Stimulated activated CD4-positive, alpha-beta T cell treated with anti-CD3 and anti-CD28 coated beads, Interleukin-2, amount 100 ng/mL, for 24 hours (primary cell): ENCODE measurements around the gene DAAM1.

ENCODE experiments used
- DNase-seq, 2 donors: peaks; one replicate each; pipeline ENCODE4 v3.0.0-alpha.2; 2020

Gene DAAM1

DNA sequence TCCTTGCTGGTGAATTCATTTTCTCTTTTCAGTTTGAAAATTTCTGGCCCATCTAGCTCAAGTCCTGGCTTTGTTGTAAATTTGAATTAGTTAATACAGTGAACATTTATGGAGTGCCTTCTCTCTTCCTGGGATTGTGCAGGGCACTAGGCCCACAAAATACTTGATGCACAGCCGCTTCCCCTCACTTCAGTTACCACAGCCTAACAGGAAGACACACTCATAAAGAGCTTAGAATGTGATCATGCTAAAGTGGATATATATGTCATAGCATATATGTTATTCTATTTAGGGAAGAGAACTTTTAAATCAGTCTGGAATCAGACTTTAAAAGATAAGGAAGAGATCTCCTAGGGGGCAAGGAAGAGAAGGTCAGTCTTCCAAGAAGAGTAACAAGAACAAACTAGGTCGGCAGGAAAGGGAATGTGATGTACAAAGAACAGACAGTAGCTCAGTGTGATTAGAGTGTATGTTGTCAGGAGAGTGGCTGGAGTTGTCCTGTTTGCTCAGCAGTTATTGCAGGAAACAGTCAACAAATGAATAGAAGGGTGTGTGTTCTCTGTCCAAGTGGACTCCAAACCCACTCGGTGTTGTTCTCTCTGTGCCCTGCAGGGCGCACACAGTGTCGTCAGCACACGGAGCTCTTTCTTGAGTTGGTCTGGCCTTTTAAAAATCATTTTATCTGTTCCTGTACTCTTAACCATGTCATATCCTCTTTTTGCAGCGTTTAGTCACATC lies 74.4 kb downstream of the DAAM1 start:
- no peak for DNase-seq

DNA sequence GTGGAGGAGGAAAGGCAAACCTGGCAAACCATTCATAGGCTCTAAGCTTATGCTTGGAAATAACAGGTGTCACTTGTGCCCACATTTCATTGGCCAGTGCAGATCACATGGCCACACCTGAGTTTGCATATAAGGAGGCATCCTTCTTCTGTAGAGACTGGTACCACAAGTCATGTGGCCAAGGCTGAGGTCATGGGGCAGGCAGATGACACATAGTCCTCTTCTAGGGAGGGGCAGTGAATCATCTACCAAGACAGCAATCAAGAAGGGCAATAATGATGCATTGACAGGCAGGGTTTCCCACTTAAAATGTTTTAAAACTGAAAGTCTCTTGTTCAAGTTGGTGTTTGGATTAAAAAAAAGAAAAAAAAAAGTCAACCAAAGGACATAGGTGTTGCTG lies 77.3 kb downstream of the DAAM1 start:
- DNase-seq: peak; percentile 18

DNA sequence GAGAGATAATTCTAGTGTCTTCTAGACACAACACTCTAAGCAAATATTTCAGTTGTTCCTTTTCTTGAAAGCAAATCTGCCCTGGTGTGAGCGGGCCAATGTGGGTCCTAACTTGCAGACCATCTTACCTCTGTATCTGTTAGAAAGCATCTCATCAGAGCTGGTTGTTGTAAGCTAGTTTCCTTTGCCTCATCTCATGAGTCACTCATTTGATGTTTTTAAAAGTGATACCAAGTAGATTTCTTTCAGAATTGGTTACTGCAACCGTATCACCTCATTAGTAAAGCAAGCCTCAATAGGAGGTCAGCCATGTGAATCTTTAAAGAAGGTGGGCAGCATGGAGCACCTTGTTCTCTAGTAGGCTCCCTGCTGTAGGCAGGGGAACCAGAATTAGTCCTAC lies 78.6 kb downstream of the DAAM1 start:
- no peak for DNase-seq

DNA sequence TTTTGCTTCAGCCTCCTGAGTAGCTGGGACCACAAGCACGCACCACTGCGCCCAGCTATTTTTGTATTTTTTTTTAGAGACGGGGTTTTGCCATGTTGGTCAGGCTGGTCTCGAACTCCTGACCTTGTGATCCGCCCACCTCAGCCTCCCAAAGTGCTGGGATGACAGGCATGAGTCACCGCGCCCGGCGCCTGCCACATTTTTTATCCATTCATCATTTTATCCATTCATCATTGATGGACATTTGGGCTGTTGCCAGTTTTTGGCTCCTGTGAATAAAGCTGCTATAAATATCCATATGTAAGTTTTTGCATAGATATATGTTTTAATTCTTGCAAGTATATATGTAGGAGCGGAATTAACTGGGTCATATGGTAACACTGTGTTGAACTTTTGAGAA lies 79.5 kb downstream of the DAAM1 start:
- DNase-seq: no peak

DNA sequence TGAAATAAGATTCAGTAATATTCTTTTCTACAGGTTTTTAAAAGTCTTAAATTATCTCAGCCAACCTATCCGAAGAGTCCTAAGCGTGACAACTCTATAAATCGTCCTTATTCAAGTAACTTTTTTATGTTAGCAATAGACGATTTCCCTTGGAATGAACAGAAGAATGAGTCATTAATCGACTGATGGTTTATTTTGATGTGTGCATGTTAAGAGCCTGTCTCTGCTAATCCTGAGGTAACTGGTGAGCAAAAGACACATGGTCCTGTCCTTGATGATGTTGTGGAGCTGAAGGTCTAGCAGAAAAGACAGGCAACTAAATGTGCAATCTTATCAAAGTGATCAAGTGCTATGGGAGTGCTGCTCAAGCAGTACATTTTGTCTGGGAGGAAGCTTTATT lies 80.4 kb downstream of the DAAM1 start:
- DNase-seq: no peak

DNA sequence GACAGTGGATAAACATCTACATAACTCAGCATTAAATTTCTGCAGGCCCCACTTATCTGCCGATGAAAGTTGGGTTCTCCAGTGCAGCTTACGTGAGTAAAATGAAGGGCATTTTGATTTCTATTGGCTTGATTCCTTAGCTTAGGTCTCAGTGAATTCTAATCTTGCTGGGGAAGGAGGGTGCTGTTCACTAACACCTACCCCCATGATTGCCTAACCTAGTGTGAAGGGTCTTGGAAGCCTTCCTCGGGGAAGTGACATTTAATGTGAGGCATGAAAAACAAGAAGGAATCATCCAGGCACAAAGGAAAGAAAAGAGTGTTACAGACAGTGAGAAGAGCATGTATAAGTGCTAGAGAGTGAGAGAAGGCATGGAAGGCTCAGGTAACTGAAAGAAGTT lies 81.0 kb downstream of the DAAM1 start:
- DNase-seq: no peak

DNA sequence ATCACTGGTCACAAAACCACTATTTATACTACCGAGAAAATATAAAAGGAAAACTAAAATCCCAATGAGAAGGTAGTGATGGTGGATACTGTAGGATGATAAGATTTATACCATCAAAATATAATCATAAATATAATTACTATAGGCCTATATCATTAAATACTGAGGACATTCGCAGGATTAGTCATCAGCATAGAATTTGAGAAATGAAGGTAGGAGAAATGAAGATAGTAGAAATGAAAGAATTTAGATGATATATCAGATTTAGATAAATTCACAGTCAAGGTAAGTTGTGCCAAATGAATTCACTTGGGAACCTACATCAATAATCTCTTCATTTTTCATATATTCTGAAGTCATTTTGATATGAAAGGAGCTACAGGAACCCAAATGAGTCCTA lies 82.8 kb downstream of the DAAM1 start:
- no peak for DNase-seq

DNA sequence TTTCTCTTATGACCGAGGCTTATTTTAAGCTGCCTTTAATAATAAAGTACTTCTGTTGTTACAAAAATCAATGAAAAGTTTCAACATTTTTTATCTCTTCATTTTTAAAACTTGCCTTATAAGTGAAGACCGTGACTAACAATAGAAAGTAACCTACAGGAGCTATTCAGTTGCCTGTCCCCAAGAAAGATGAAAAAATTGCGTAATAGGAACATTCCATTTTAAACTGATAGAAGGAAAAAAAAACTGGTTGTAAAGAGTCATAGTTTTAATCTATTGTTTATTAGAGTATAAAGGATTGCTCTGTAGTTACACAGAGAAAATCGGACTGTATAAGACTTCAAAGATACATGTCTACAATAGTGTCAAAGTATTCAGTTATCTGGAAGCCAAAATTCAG lies 83.3 kb downstream of the DAAM1 start:
- no peak for DNase-seq

DNA sequence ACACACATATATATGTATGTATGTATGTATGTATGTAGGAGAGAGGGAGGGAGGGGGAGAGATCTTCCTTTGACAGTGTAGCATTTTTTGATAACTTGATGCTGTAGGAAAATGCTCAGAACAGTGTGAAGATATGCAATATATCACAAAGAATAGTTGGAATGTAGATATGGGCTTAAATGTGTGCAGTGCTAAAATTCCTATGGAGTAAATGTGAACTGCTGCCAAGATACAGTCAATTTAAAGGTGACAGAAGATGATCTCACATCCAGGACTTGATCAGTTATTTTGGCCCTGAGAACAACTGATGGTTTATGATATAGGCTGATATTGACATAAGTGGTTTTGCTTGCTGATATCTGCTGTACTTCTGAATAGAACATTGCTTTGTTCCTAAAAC lies 84.2 kb downstream of the DAAM1 start:
- no peak for DNase-seq

DNA sequence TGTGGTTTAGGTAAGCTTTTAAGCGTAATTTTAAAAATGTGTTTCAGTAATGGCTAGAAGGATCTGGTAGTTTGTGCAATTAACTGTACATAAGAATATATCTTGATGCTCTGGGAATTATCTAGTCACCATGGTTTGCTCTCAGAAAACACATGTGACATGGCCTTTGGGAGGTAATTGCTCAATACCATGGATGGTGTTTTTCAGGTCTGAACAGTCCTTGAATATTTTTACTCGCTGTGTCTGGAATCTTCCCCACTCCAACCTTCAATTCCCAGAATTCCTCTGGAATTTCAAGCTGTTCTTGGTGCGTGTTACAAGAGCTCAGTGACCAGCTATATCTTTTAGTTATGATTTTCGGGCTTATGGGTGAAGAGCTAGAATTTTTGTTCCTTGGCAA lies 85.3 kb downstream of the DAAM1 start:
- no peak for DNase-seq

DNA sequence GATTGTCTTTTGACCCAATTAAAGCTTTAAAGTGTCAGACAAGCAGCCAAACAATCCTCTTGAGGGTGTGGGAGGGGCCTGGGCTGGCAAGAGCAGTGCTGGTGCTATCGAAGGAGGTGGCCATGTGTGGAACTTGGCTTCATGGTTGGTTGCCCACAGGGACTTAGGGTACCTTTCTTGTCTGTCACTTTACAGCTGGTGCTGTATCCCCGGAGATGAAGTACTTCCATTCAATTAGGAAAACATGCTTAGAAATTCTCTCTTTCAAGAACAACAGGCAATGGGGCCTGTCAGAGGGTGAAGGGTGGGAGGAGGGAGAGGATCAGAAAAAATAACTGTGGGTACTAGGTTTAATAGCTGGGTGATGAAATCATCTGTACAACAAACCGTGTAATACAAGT lies 86.5 kb downstream of the DAAM1 start:
- no peak for DNase-seq

DNA sequence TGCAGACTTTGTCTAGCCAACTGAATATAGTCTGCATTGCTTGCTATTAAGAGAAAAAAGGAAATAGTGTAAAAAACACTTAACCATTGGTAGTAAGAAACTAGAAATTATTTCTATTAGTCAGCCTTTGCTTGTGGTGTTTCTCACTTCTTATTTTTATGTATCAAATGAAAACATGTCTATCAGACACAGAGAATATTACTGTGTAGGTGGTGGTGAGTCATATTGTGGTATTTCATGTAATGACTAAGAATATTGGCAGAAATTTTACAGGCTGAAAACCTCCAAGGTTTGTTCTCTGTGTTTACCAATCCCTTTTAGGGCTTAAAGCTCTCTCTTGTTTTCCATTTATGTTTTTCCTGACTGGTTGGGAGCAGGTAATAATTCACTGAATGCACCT lies 87.2 kb downstream of the DAAM1 start:
- no peak for DNase-seq

DNA sequence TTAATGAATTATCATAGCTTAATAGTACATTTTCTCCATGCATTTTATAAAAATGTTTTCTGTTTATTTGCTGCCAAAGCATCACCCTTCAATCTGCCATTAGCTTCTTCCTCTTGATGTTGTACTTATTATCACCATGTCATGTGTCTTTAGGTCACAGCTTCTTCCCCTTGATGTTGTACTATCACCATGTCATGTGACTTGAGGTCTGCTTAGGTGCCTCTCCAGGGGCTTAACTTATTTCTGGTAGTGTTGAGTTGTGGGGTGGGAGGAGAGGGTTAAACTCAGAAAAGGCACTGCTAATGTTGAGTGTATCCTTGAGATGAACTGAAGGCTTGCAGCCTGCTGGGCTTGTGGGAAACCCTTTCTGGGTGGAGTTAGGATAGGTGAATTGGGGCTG lies 87.8 kb downstream of the DAAM1 start:
- DNase-seq: no peak

DNA sequence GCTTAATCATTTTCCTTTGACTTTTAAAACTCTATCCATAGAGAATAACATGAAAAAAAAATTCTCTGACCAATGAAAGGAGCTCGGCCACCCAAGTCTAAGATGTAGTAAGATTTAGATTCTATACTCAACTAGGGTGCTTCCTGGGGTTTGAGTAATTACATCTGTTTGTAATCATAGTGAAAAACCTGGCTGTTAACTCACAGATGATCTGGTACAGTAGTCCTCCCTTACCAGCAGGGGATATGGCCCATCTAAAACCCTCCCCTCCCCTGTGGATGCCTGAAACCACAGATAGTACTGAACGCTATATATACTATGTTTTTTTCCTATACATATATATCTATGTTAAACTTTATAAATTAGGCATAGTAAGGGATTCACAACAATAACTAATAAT lies 89.2 kb downstream of the DAAM1 start:
- DNase-seq: no peak

DNA sequence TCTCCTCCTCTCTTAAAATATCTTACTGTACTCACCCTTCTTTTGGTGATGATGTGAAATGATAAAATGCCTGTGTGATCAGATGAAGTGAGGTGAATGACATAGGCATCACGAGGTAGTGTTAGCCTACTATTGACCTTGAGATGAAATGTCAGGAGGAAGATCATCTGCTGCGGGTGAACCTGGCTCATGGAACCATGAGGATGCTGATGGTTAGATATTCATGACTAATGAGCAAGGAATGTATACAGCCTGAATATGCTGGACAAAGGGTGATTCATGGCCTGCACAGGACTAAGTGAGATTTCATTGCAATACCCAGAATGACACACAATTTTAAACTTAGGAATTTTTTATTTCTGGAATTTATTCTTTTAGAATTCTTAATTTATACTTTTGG lies 89.6 kb downstream of the DAAM1 start:
- DNase-seq: no peak

DNA sequence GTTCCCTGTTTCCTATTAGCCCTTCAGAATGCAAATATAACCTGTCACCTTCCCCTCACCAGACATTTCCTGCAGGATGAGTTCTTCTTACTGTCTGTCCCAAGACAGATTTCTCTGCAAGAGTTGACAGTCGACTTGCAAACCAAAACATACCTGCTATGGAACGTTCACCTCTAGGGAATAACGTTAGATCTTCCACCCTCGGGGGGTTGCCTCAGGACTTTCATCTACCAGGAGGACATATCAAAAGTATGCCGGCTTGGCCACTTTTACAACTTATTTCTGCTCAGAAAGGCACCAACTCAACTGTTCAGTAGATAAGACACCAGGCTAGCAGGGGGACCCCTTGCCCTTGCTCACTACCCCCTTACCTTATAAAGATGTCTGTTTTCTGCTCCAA lies 92.5 kb downstream of the DAAM1 start:
- DNase-seq: no peak

DNA sequence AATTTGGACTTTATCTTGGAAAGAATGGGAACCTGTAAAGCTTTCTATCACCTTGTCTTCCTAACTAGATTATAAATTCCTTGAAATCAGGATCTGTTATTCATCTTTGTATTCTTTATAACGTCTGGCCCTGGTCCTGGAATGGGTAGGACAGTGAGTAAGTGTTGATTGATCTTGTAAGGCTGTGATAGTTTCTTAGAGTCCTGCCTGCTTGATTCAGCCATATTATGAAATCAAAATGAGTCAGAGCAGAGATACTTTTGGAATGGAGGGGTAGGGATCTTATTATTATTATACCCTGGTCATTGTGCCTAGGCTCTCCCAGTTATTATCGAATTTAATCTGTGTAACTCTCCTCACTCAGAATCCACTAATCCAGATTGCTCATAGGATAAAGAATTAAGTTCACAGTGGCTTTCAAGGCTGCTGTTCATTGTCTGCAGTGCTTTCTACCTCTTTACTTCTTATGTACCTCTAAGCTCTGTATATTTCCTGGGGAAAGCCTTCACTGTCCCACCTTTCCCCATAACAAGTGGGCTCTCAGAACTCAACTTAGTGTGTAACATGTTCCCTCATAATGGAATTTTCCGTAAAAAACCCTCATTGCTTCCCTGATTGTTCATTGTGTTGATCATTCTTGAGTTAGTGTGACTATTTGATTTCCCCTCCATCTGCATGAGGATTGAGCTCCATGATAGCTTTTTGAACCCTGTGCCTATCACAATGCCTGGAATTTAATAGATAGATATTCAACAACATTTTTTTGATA lies 93.3 kb downstream of the DAAM1 start:
- DNase-seq: no peak

DNA sequence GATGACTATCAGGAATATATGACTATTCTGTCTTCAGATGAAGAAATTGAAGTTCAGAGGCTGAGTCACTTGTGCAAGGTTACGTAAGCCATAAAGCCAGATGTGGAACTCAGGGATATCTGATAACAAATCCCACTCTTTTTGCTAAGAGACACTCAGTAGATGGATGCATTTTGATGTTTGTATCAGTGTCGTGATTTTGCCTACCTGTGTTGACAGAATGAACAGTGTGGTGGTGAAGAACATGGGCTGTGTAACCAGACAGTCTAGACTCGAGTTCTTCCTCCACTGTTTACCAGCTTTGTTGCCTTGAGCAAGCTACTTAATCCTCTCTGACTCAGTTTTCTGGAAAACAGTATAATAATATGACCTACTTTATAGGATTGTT lies 93.9 kb downstream of the DAAM1 start:
- DNase-seq: no peak

DNA sequence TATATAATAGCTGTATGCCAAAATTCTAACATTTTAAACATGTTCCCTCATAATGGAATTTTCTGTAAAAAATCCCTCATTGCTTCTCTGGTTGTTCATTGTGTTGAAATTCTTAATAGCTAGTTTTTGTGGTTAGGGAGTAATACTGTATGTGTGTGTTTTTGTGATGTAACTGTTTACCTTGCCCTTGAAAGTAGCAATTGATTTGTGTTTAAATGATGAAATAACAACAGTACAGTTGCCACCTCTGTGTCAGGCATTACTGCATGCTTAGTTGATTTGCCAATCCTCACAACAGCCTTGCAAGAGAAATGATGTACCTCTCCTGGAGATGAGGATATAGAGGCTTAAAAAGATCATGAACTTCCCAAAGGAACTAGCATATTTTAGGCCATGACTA lies 94.9 kb downstream of the DAAM1 start:
- no peak for DNase-seq

DNA sequence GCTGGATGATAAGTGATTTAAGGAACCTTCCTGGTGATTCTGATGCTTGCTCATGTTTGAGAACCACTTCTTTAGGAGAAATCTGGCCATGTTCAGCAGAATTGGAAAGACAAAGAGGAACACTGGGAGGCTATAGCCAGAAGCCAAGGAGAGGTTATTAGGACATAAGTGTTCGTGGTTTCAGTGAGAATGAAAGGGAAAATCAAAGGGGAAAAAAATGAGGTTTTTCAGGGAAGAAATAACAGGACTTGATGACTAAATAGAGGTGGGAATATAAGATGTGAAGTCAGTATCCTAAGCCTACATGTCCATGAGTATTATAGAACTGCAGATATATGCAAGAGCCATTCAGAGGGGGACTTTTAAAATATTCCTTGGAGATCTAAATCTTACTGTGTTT lies 95.6 kb downstream of the DAAM1 start:
- DNase-seq: no peak

DNA sequence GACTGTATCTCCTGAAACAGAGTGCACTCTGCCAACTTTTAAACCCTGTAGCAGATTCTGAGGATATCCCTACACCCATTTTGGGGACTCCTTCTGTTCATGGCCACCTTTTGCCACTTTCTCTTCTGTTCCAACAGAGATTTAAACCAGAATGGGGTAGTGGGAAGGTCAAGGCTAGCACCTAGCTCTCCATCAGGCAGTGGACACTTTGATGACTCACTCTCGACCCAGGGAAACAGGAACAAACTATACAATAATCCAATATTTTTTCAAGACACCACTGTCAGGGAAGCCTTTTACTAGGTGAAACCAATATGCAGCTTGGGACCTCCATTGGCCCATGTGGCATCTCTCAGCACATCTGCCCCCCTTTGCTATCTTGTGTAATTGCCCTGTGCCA lies 103.6 kb downstream of the DAAM1 start:
- DNase-seq: no peak

DNA sequence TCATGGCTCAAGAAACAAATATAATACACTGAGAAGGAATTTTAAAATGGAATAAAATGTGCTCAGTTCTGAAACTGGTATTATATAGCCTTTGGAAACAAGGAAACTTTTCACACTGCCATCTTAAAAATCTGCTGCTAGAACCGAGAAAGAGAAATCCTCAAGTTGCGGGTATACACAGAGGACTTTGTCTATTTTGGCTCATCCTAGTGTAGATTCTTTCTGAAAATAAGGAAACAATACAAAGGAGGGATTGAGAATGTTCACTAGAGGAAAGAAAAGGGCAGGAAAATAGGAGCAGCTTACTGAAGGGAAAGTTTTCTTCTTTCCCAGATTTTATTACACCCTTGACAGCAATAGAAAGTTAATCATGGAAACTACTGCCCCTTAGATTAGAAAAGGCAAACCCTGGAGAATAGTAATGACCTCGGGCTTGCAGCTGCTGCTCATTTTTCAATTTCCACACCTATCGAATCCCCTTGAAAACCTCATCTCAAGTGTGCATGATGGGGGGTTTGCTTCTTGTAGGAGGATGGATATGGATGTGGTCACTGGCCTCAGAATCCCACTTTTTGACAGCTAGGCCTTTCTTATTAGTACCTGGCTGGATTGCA lies 104.6 kb downstream of the DAAM1 start:
- DNase-seq: no peak

DNA sequence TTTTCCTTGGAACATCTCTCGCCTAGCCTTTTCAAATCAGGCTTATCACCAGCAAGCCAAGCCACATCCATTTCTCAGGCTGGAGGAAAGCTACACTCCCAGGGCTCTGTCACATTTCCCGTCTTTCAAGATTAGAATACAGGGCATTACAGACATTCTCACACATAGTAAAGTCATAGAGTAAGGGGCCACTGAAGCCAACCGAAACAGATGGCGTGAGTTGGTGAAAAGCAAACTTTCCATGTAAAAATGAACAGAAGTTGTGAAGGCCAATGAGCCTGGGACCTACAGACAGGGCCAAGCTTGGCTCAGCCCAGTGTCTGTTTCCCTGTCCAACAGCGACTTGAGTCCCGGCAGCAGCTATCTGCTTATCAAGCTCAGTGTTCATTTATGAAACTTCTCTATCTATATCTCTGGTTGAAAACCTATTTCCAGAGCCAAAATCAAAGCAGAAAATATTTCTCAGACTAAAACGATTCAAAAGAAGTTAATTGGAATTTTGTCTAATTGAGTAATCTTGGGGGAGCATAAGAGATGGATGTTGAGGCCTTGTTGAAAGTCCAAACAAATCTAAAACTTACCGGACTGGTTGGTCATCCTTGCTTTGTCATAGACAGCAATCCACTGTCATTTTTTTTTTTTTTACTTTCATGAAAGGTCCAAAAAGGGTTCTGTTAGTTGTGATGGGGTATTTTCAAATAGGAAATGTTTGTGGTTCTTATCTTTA lies 105.6 kb downstream of the DAAM1 start:
- DNase-seq: no peak

DNA sequence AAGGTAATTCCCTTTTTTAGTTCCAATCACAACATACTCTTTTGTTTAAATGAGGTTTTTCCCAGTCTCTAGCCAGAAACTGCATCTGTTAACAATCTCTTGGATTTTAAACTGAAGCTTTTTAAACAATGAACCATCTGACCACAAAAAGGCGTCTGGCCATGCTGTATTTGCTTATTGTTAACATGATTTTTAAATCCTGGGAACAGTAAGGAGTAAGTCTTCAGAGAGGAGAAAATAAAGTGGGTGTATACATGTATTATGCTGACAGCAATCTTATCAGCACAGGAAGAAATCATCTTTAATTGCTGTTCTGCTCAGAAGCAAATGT lies 106.2 kb downstream of the DAAM1 start:
- DNase-seq: no peak
